Transverse colon (tissue), 4 donors: Measurements from ENCODE around the gene GNG4. TPM values are rescaled to one million over a fixed set of nuclear protein-coding genes. Genes with fewer than 3 reads are reported as not detected.
"Not testable (repeated sequence)": the region's sequence is repeated elsewhere in the genome, so short reads cannot be mapped to it uniquely, and the experiment has no call there.

Source experiments
- DNase-seq: peaks from one replicate; pipeline ENCODE4 v3.0.0-alpha.2; 2019
- H3K27ac ChIP-seq, 4 donors: fragments of 200-600 bp; sonication (generic); 2 replicates each; pipeline ENCODE4 v1.5.1; 2016 to 2018; ENCODE audit warnings: inconsistent platforms in 4 of 4
- H3K27me3 ChIP-seq: fragments of 200-600 bp; sonication (generic); 2 replicates; pipeline ENCODE4 v1.5.1; 2017; ENCODE audit warnings: inconsistent platforms
- H3K36me3 ChIP-seq, 4 donors: fragments of 200-600 bp; sonication (generic); 2 replicates each; pipeline ENCODE4 v1.5.1; 2017 to 2019; ENCODE audit warnings: inconsistent platforms in 4 of 4
- H3K4me1 ChIP-seq, 4 donors: fragments of 200-600 bp; sonication (generic); 2 replicates each; pipeline ENCODE4 v1.5.1; 2017 to 2020; ENCODE audit warnings: inconsistent platforms in 4 of 4
- H3K4me3 ChIP-seq, 4 donors: fragments of 200-600 bp; sonication (generic); 1 replicate in 1 of 4; 2 replicates in 3 of 4; pipeline versions ENCODE4 v1.5.1 to v1.6.1; 2017 to 2019; ENCODE audit warnings: inconsistent platforms in 4 of 4
- H3K9me3 ChIP-seq, 2 donors: fragments of 200-600 bp; sonication (generic); 2 replicates each; pipeline ENCODE4 v1.5.1; 2017 to 2019; ENCODE audit warnings: inconsistent platforms in 2 of 2
- CTCF ChIP-seq, 5 experiments: fragments of 200-600 bp in 3 of 5; fragments of 450-650 bp in 2 of 5; sonication (generic) in 3 of 5; IDR thresholded peaks; 1 replicate in 2 of 5; 2 replicates in 3 of 5; pipeline ENCODE4 v1.5.1; 2016 to 2017; ENCODE audit warnings: antibody characterized with exemption in 5 of 5, inconsistent platforms in 3 of 5, mild to moderate bottlenecking in 2 of 5, moderate library complexity in 1 of 5
- EP300 ChIP-seq: sonication (generic); formaldehyde crosslinking; IDR thresholded peaks from one replicate; pipeline ENCODE4 v1.6.1; 2017; ENCODE audit warnings: antibody characterized with exemption, low read depth
- POLR2A ChIP-seq: fragments of 450-650 bp; IDR thresholded peaks from one replicate; pipeline ENCODE4 v1.6.1; 2016; ENCODE audit warnings: antibody characterized with exemption, mild to moderate bottlenecking, moderate library complexity
- POLR2AphosphoS5 ChIP-seq, 3 donors: sonication (generic); formaldehyde crosslinking; IDR thresholded peaks; one replicate each; pipeline ENCODE4 v1.6.1; 2016; ENCODE audit warnings: antibody characterized with exemption in 3 of 3
- WGBS, 2 donors: methylation state at CpG; one replicate each; pipeline ENCODE4 v1.1.5; 2018; ENCODE audit warnings: low coverage in 1 of 2; 5-methylcytosine and 5-hydroxymethylcytosine counted together
- in situ Hi-C, 4 donors: fragments of 200-750 bp; cut with MboI; loops; one replicate each; pipeline versions ENCODE4 v1.15.0 to v1.15.1; 2017; ENCODE audit warnings: low sequenced_read_pairs in 3 of 4, low pct_ligation_motif_present in 1 of 4, low pct_unique_long_range_greater_than_20kb in 1 of 4
- intact Hi-C: fragments of 100-400 bp; cut with DNase I; formaldehyde crosslinking; loops from one replicate; pipeline ENCODE4 v1.15.1; 2023; ENCODE audit warnings: low total_unique reads
- total RNA-seq, 4 donors: library from RNA; depleted of rRNA; stranded (reverse); fragments of >200 nt; gene quantifications; one replicate each; pipeline ENCODE4 v1.1.0, GENCODE V29; 2016

The GNG4 gene
- total RNA-seq, 4 donors from 2014 or later: 0.37 to 6.8 (median 5.5) TPM

DNA sequence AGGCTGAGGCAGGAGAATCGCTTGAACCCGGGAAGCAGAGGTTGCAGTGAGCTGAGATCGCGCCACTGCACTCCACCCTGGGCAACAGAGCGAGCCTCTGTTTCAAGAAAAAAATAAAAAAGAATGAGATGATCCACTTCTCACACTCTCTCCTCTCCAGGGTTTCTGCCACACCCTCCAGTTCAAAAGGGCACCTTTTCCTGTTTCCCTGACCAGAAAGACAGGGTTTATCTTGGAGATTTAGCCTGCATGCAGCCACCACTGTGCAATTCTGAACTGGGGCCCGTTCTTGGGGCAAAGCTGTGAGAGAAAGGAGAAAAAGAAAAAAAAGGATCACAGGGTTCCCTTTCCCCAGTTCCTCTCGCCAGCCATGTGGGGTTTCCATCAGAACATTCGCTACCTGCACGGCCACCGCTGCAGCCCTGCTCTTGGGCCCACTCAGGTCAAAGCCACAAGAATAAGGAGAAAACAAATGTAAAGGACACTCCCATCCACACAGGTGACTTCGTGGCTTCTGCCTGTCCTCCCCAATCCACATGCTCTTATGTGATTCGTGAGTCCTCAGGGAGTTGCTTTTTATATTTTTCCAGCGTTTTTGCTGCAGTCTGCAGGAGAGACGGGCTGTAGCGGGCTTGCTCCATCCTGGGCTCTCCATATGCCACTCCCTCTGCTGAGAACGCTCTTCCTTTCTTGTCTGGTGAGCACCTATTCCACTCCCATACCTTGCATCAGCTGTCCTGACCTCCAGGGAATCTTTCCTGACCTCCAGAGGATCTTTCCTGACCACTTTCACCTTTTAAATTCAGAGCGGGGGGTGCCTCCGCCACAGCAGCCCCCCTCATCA lies 26.4 kb downstream of the GNG4 start:
- Histone ChIP-seq H3K4me3 (no peak overlapping the region), H3K27ac (peak overlapping the region in 1 of 4 donors; percentile 41), H3K27me3 (no peaks in the 10 kb centered on the region), H3K4me1 (peaks cover 0 to 15% (median 2%) of the 10 kb centered on the region in 4 donors), H3K9me3 (no peaks in the 10 kb centered on the region), H3K36me3 (no peaks in the 10 kb centered on the region)
- WGBS, 2 donors: 67 to 78% methylated on average over 9 to 18 of the region's 18 CpGs
- peak; percentile 39 for DNase-seq
- TF ChIP-seq EP300 (no peak), POLR2A (no peak), CTCF (IDR thresholded peaks at IDR 0.05) (no peak), POLR2AphosphoS5 (IDR thresholded peaks at IDR 0.05) (no peak)
- intact Hi-C loops: no loop called here
- in situ Hi-C loops: no loop called here

GRCh38 chr1:235619149-235619548 lies 30.4 kb downstream of the GNG4 start:
- H3K4me3 ChIP-seq, intact Hi-C loops, H3K36me3 ChIP-seq, DNase-seq, H3K27ac ChIP-seq, in situ Hi-C loops, H3K27me3 ChIP-seq, H3K9me3 ChIP-seq: not testable (repeated sequence)
- peaks cover 0 to 10% (median 3%) of the 10 kb centered on the region in 4 donors for H3K4me1 ChIP-seq
- 88% methylated on average over 2 of the region's 2 CpGs; no CpG with 5 or more reads in 1 of the 2 donors for WGBS, 2 donors

- 100% methylated on average over 3 of the region's 3 CpGs; no CpG with 5 or more reads in 1 of the 2 donors for WGBS, 2 donors
- in situ Hi-C loops: no loop called here
- no peaks in the 10 kb centered on the region for H3K27me3 ChIP-seq
These were observed 31.8 kb downstream of the GNG4 start for GRCh38 chr1:235617808-235618207.

GRCh38 chr1:235617140-235617539 lies 32.4 kb downstream of the GNG4 start:
- DNase-seq: no peak
- Histone ChIP-seq H3K36me3 (no peaks in the 10 kb centered on the region), H3K27me3 (no peaks in the 10 kb centered on the region), H3K27ac (no peak overlapping the region), H3K4me3 (no peak overlapping the region), H3K4me1 (peaks cover 0 to 9% (median 2%) of the 10 kb centered on the region in 4 donors), H3K9me3 (no peaks in the 10 kb centered on the region)
- in situ Hi-C loops: no loop called here
- TF ChIP-seq CTCF (IDR thresholded peaks at IDR 0.05) (no peak), POLR2A (no peak), EP300 (no peak), POLR2AphosphoS5 (IDR thresholded peaks at IDR 0.05) (no peak)
- WGBS, 2 donors: 89 to 95% methylated on average over 3 of the region's 3 CpGs
- intact Hi-C loops: no loop called here

More at GRCh38 chr1:235617808-235618207, 31.8 kb downstream of the GNG4 start:
- no peak for DNase-seq
- intact Hi-C loops: no loop called here
- no peak overlapping the region for H3K4me3 ChIP-seq
- no peaks in the 10 kb centered on the region for H3K9me3 ChIP-seq
- no peaks in the 10 kb centered on the region for H3K36me3 ChIP-seq
- H3K4me1 ChIP-seq: peaks cover 0 to 12% (median 5%) of the 10 kb centered on the region in 4 donors
- TF ChIP-seq CTCF (IDR thresholded peaks at IDR 0.05): no peak
- no peak for TF ChIP-seq EP300
- TF ChIP-seq POLR2AphosphoS5 (IDR thresholded peaks at IDR 0.05): no peak
- no peak for TF ChIP-seq POLR2A
- H3K27ac ChIP-seq: no peak overlapping the region
